ENCODE results near the gene IL1RAPL2. TPM values are rescaled to one million over a fixed set of nuclear protein-coding genes. Genes with fewer than 3 reads are reported as not detected.

The IL1RAPL2 gene
- total and polyA plus RNA-seq, 2 of the 8 experiments (the other 6 are each of a cell fraction or from before 2014, with no cell fraction given) = 0.20 to 1.3 TPM

DNA sequence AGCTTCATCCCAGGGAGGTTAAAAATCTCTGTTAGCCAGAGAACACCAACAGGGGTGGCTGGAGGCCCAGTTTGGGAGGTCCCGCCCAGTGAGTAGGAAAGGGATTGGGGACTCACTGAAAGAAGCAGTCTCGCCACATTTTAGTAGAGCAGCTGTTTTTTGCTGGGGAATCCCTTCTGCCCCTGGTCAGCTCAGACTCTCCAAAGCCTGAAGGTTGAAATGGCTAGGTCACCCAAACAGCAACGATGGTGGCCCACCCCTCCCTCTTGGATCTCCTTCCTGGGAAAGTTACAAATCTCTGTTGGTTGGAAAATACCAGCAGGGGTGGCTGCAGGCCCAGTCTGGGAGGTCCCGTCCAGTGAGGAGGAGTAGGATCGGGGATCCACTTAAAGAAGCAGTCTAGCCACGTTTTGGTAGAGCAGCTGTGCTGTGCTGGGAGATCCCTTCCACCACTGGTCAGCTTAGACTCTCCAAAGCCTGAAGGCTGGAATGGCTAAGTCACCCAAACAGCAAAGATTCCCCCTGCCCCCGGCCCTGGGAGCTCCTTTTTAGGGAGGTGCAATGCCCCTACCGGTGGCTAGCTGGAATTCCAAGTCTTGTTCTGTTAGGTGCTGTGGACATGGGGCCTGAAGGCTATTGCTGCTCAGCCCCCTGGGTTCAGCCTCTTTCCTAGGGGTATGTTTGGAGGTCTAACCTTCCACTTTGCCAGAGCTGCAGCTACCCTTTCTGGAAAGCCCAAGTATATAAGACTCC, 694.5 kb downstream of the IL1RAPL2 start:
- Histone ChIP-seq H3K27me3 (replicated peaks in 1 of 4; ENCODE audit: control insufficient read depth in 3 of 4, extremely low read depth in 1 of 4, insufficient read depth in 3 of 4, low read length in 3 of 4) (no peaks in the 10 kb centered on the region), H2AFZ (ENCODE audit: low read length) (no peak overlapping the region), H2AK5ac (ENCODE audit: low read depth, low read length) (no peak overlapping the region), H3K9me3 (ENCODE audit: insufficient read depth in 2 of 2, low read depth in 1 of 2, low read length in 1 of 2) (no peaks in the 10 kb centered on the region), H3K14ac (ENCODE audit: insufficient read length) (no peak overlapping the region), H4K20me1 (replicated peaks in 1 of 2; ENCODE audit: control insufficient read depth in 1 of 2, insufficient read depth in 2 of 2, low read length in 2 of 2) (no peaks in the 10 kb centered on the region), H3K4me1 (replicated peaks in 1 of 4; ENCODE audit: control insufficient read depth in 3 of 4, insufficient read depth in 4 of 4, low read length in 3 of 4) (no peaks in the 10 kb centered on the region), H3K9ac (replicated peaks in 1 of 4; ENCODE audit: extremely low read depth in 1 of 4, low read depth in 3 of 4, low read length in 3 of 4) (no peak overlapping the region), H2BK12ac (ENCODE audit: low read depth, low read length) (no peak overlapping the region), H4K8ac (ENCODE audit: extremely low read depth, insufficient read depth, low read length) (no peak overlapping the region), H2BK15ac (ENCODE audit: low read length) (no peak overlapping the region), H3K4me3 (ENCODE audit: extremely low read depth in 1 of 4, insufficient read depth in 2 of 4, low read depth in 3 of 4, low read length in 4 of 4) (no peak overlapping the region), H3K79me2 (ENCODE audit: control insufficient read depth in 1 of 2, insufficient read depth in 2 of 2, low read length in 2 of 2) (no peaks in the 10 kb centered on the region), H2BK20ac (ENCODE audit: low read length) (no peak overlapping the region), H3K79me1 (ENCODE audit: low read depth, low read length) (no peaks in the 10 kb centered on the region), H4K5ac (ENCODE audit: insufficient read length, low read depth, low read length) (no peak overlapping the region), H3K27ac (ENCODE audit: low read depth, low read length) (no peak overlapping the region), H3K23me2 (ENCODE audit: low read depth, low read length) (no peaks in the 10 kb centered on the region), H3K4me2 (ENCODE audit: insufficient read depth in 1 of 2, low read depth in 2 of 2, low read length in 2 of 2) (no peak overlapping the region), H4K91ac (replicated peaks; ENCODE audit: insufficient read length, low read length) (no peak overlapping the region), H3K23ac (ENCODE audit: insufficient read length) (no peak overlapping the region), H3K56ac (replicated peaks; ENCODE audit: insufficient read length, low read depth, low read length) (no peak overlapping the region), H2BK5ac (ENCODE audit: low read depth, low read length) (no peak overlapping the region), H3K4ac (replicated peaks; ENCODE audit: insufficient read length, low read depth, low read length) (no peak overlapping the region), H3K18ac (ENCODE audit: extremely low read depth, low read length) (no peak overlapping the region), H2BK120ac (replicated peaks; ENCODE audit: low read depth, low read length) (no peak overlapping the region), H3K36me3 (ENCODE audit: control insufficient read depth in 2 of 4, insufficient read depth in 4 of 4, low read length in 3 of 4) (no peaks in the 10 kb centered on the region)
- ChIA-PET CTCF (ENCODE audit: partially characterized antibody) (interaction anchor here (0.7 kb wide), 1 partner anchor 17 kb away, joined by 3 read pairs; no protein-coding TSS in a partner anchor), POLR2A (ENCODE audit: partially characterized antibody) (no interaction called here)
- 90% methylated on average over 6 of the region's 8 CpGs; no CpG with 5 or more reads in 1 of the 2 experiments for WGBS, 2 experiments (ENCODE audit: extremely low coverage in 1 of 2, insufficient coverage in 1 of 2, insufficient read length in 1 of 2, insufficient replicate concordance in 2 of 2, low coverage in 1 of 2, low lambda C conversion rate in 2 of 2, missing lambda C conversion rate in 1 of 2)
- FAIRE-seq = no peak
- DNase-seq (ENCODE audit: low read depth in 1 of 2, low spot score in 2 of 2) = no peak
- TF ChIP-seq SAP30 (IDR thresholded peaks at IDR 0.05; ENCODE audit: insufficient read depth, insufficient replicate concordance, low read length) (no peak), RAD21 (IDR thresholded peaks at IDR 0.05 in 1 of 2, conservative IDR thresholded peaks at IDR 0.05 in 1 of 2; ENCODE audit: low read depth in 2 of 2, low read length in 2 of 2) (no peak), RXRA (IDR thresholded peaks at IDR 0.05; ENCODE audit: insufficient read depth, low read depth, low read length) (no peak), EP300 (IDR thresholded peaks at IDR 0.05; ENCODE audit: borderline replicate concordance in 1 of 2, low read depth in 2 of 2, low read length in 2 of 2) (no peak)

Measured in H1 (cell line).